Omental fat pad (tissue), 4 donors: ENCODE measurements around the gene RAD18. TPM values are rescaled to one million over a fixed set of nuclear protein-coding genes. Genes with fewer than 3 reads are reported as not detected.
A peak's percentile ranks its signal among the peaks of the same experiment; 100 is the strongest.

ENCODE experiments used
- ATAC-seq: fragments of 150-250 bp; one replicate; pipeline ENCODE4 v1.9.1; 2016; ENCODE audit warnings: mild to moderate bottlenecking, moderate library complexity; ENCODE audit not compliant: low FRiP score
- DNase-seq: peaks from one replicate; pipeline ENCODE4 v3.0.0-alpha.2; 2019; ENCODE audit warnings: low spot score
- CTCF ChIP-seq, 3 donors: fragments of 450-650 bp; IDR thresholded peaks; one replicate each; pipeline ENCODE4 v1.5.1; 2016 to 2017; ENCODE audit warnings: antibody characterized with exemption in 3 of 3, mild to moderate bottlenecking in 3 of 3, moderate library complexity in 2 of 3
- total RNA-seq, 4 donors: library from RNA; depleted of rRNA; stranded (reverse); fragments of >200 nt; gene quantifications; one replicate each; pipeline ENCODE4 v1.1.0, GENCODE V29; 2016

RAD18 gene
- total RNA-seq, 4 donors from 2014 or later = 4.2 to 9.8 (median 6.7) TPM

GRCh38 chr3:8975081-8976020, 12.1 kb upstream of the RAD18 start:
- DNase-seq (no peak), ATAC-seq (no peak)
- no peak for TF ChIP-seq CTCF (IDR thresholded peaks at IDR 0.05)

GRCh38 chr3:8974458-8974857, 11.2 kb upstream of the RAD18 start:
- ATAC-seq (no peak), DNase-seq (no peak)
- TF ChIP-seq CTCF (IDR thresholded peaks at IDR 0.05) = no peak

- DNase-seq (no peak), ATAC-seq (no peak)
- no peak for TF ChIP-seq CTCF (IDR thresholded peaks at IDR 0.05)
These were observed 9.4 kb upstream of the RAD18 start for GRCh38 chr3:8972639-8973038.

GRCh38 chr3:8970971-8971589, 7.8 kb upstream of the RAD18 start:
- ATAC-seq (peak; percentile 46), DNase-seq (peak; percentile 51)
- TF ChIP-seq CTCF (IDR thresholded peaks at IDR 0.05) = peak in 2 of 3 donors; percentile 76 to 96

- ATAC-seq (no peak), DNase-seq (no peak)
- no peak for TF ChIP-seq CTCF (IDR thresholded peaks at IDR 0.05)
These were observed 6.0 kb upstream of the RAD18 start for GRCh38 chr3:8969241-8969640.

GRCh38 chr3:8968375-8968882, 5.2 kb upstream of the RAD18 start:
- DNase-seq (no peak), ATAC-seq (no peak)
- no peak for TF ChIP-seq CTCF (IDR thresholded peaks at IDR 0.05)
